HepG2 (cell line): ENCODE data around the gene SMAP2. TPM values are rescaled to one million over a fixed set of nuclear protein-coding genes. Genes with fewer than 3 reads are reported as not detected.

ENCODE experiments used
- ATAC-seq: fragments of 200-7000 bp; cut with Tn5 transposase; 3 replicates; pipeline ENCODE4 v1.9.1; 2020; ENCODE audit warnings: mild to moderate bottlenecking, moderate library complexity
- BruUV-seq: library from RNA; stranded (reverse); fragments of 400-500 nt; replicated peaks from 2 replicates; lab custom pipeline; 2021; lab: Mats Ljungman, UMichigan
- CTCF ChIA-PET: fragments of 300-600 bp; formaldehyde crosslinking; extraction: SDS; loops from one replicate; lab custom pipeline; 2021; ENCODE audit warnings: low total read pairs, inconsistent platforms, low intra/inter-chr PET ratio; lab: Yijun Ruan, JAX
- POLR2A ChIA-PET: fragments of 350-600 bp; sonication (Branson Sonifier 250); formaldehyde crosslinking; loops from one replicate; lab custom pipeline; 2020; ENCODE audit warnings: antibody characterized with exemption, inconsistent platforms; lab: Yijun Ruan, JAX
- DNase-seq: peaks from one replicate; pipeline ENCODE4 v3.0.0-alpha.2; 2015; ENCODE audit warnings: low spot score
- FAIRE-seq: peaks from 3 replicates; lab custom pipeline; 2011; peaks lifted over from hg19 to GRCh38; lab: Jason Lieb, UNC
- H2AFZ ChIP-seq: one replicate; pipeline ENCODE4 v1.6.1; 2011; ENCODE audit warnings: low read length, inconsistent platforms
- H3K27ac ChIP-seq: fragments of 300-600 bp; 3 replicates; pipeline ENCODE4 v1.8.0; 2011; ENCODE audit warnings: mixed run types, mild to moderate bottlenecking, mixed read lengths, low read length, inconsistent platforms; ENCODE audit not compliant: insufficient read depth; ENCODE audit errors: extremely low read length
- H3K27me3 ChIP-seq, 2 experiments: fragments of 200-600 bp in 1 of 2; 2 replicates in 1 of 2; 3 replicates in 1 of 2; pipeline versions ENCODE4 v1.6.0 to v1.8.0; 2011; ENCODE audit warnings: low read length in 2 of 2, mild to moderate bottlenecking in 2 of 2, moderate library complexity in 2 of 2, inconsistent platforms in 1 of 2; ENCODE audit not compliant: insufficient read depth in 2 of 2, control insufficient read depth in 1 of 2
- H3K36me3 ChIP-seq, 2 experiments: fragments of 200-600 bp in 1 of 2; replicated peaks in 1 of 2; 2 replicates in 1 of 2; 3 replicates in 1 of 2; pipeline versions ENCODE4 v1.5.1 to v1.8.0; 2011; ENCODE audit warnings: low read length in 2 of 2, inconsistent platforms in 1 of 2; ENCODE audit not compliant: insufficient read depth in 2 of 2, control insufficient read depth in 1 of 2
- H3K4me1 ChIP-seq: 2 replicates; pipeline ENCODE4 v1.5.1; 2012; ENCODE audit warnings: low read length, inconsistent platforms; ENCODE audit not compliant: insufficient read depth
- H3K4me2 ChIP-seq: 2 replicates; pipeline ENCODE4 v1.6.0; 2011; ENCODE audit warnings: low read depth, low read length, inconsistent platforms
- H3K4me3 ChIP-seq, 3 experiments: fragments of 200-600 bp in 1 of 3; sonication (generic), shearing (Covaris generic) in 1 of 3; replicated peaks in 1 of 3; 2 replicates each; pipeline ENCODE4 v1.5.1; 2011 to 2016; ENCODE audit warnings: low read length in 3 of 3, inconsistent platforms in 2 of 3, low read depth in 2 of 3, mild to moderate bottlenecking in 2 of 3, control low read depth in 1 of 3, mixed read lengths in 1 of 3; ENCODE audit not compliant: insufficient read depth in 1 of 3
- H3K79me2 ChIP-seq: one replicate; pipeline ENCODE4 v1.6.1; 2011; ENCODE audit warnings: low read length, inconsistent platforms; ENCODE audit not compliant: insufficient read depth
- H3K9ac ChIP-seq: 2 replicates; pipeline ENCODE4 v1.6.0; 2011; ENCODE audit warnings: mild to moderate bottlenecking, low read depth, low read length, inconsistent platforms; ENCODE audit not compliant: insufficient read depth
- H3K9me3 ChIP-seq: 2 replicates; pipeline ENCODE4 v1.5.1; 2012; ENCODE audit warnings: mild to moderate bottlenecking, low read length
- H4K20me1 ChIP-seq: 2 replicates; pipeline ENCODE4 v1.6.0; 2011; ENCODE audit warnings: inconsistent platforms, mild to moderate bottlenecking, low read length, moderate library complexity; ENCODE audit not compliant: insufficient read depth
- FOXA3 ChIP-seq: IDR thresholded peaks from 2 replicates; pipeline ENCODE4 v1.6.1; 2016; ENCODE audit warnings: missing genetic modification reagents, missing compliant biosample characterization
- HMG20A ChIP-seq: IDR thresholded peaks from 2 replicates; pipeline ENCODE4 v1.6.1; 2016; ENCODE audit warnings: borderline replicate concordance
- JUNB ChIP-seq: sonication (generic); formaldehyde crosslinking; IDR thresholded peaks from 2 replicates; pipeline ENCODE4 v1.8.0; 2022; ENCODE audit warnings: missing genetic modification reagents, mild to moderate bottlenecking, borderline replicate concordance
- NFE2L1 ChIP-seq: sonication (generic); formaldehyde crosslinking; IDR thresholded peaks from 2 replicates; pipeline ENCODE4 v1.4.0; 2020; ENCODE audit warnings: missing genetic modification reagents, mild to moderate bottlenecking, borderline replicate concordance
- STAT5B ChIP-seq: sonication (generic); formaldehyde crosslinking; IDR thresholded peaks from 2 replicates; pipeline ENCODE4 v1.4.0; 2020; ENCODE audit warnings: missing genetic modification reagents
- ZBTB42 ChIP-seq: sonication (generic); formaldehyde crosslinking; IDR thresholded peaks from 2 replicates; pipeline ENCODE4 v1.5.0; 2020; ENCODE audit warnings: mild to moderate bottlenecking, missing genetic modification reagents
- ZFP36L2 ChIP-seq: sonication (generic); formaldehyde crosslinking; IDR thresholded peaks from 2 replicates; pipeline ENCODE4 v1.4.0; 2020; ENCODE audit warnings: missing genetic modification reagents
- ZMAT3 ChIP-seq: sonication (generic); formaldehyde crosslinking; conservative IDR thresholded peaks from 2 replicates; pipeline ENCODE4 v1.7.0; 2021; ENCODE audit warnings: missing genetic modification reagents
- ZNF225 ChIP-seq: sonication (generic); formaldehyde crosslinking; IDR thresholded peaks from 2 replicates; pipeline ENCODE4 v1.4.0; 2020; ENCODE audit warnings: mild to moderate bottlenecking, missing genetic modification reagents
- ZNF30 ChIP-seq: sonication (generic); formaldehyde crosslinking; IDR thresholded peaks from 2 replicates; pipeline ENCODE4 v1.5.0; 2020; ENCODE audit warnings: mild to moderate bottlenecking, missing genetic modification reagents
- ZNF558 ChIP-seq: sonication (generic); formaldehyde crosslinking; IDR thresholded peaks from 2 replicates; pipeline ENCODE4 v1.9.0; 2022; ENCODE audit warnings: mild to moderate bottlenecking, missing genetic modification reagents, borderline replicate concordance
- ZNF564 ChIP-seq: sonication (generic); formaldehyde crosslinking; IDR thresholded peaks from 2 replicates; pipeline ENCODE4 v1.8.1; 2023; ENCODE audit warnings: mild to moderate bottlenecking, missing genetic modification reagents
- ZNF569 ChIP-seq: sonication (generic); formaldehyde crosslinking; IDR thresholded peaks from 2 replicates; pipeline ENCODE4 v1.5.0; 2020; ENCODE audit warnings: mild to moderate bottlenecking, missing genetic modification reagents, moderate library complexity, borderline replicate concordance
- ZSCAN30 ChIP-seq: sonication (generic); formaldehyde crosslinking; IDR thresholded peaks from 2 replicates; pipeline ENCODE4 v1.5.0; 2020; ENCODE audit warnings: mild to moderate bottlenecking, missing genetic modification reagents
- WGBS: methylation state at CpG from one replicate; pipeline ENCODE4 v1.1.6; 2017; ENCODE audit warnings: low lambda C conversion rate; 5-methylcytosine and 5-hydroxymethylcytosine counted together
- in situ Hi-C: cut with HindIII; loops from 2 replicates; pipeline ENCODE4 v1.10.0; 2017; ENCODE audit warnings: low pct_unique_long_range_greater_than_20kb; ENCODE audit not compliant: extremely low pct_ligation_motif_present
- intact Hi-C: fragments of 100-400 bp; cut with micrococcal nuclease; formaldehyde crosslinking; loops from one replicate; pipeline ENCODE4 v1.10.0; 2022; ENCODE audit not compliant: unreplicated experiment
- polyA plus RNA-seq, 8 experiments: library from polyadenylated mRNA; depleted of rRNA in 3 of 8; stranded (reverse) in 7 of 8; unstranded in 1 of 8; fragments of >200 nt; fragmentation: Illumina TruSeq in 4 of 8; extraction: Trizol in 4 of 8; gene quantifications; 2 replicates each; pipeline versions ENCODE4 v1.2.1 to v1.2.3, GENCODE V29; 2011 to 2016; ENCODE audit warnings: low read depth in 4 of 8, missing spikeins in 1 of 8, mixed read lengths in 1 of 8; ENCODE audit not compliant: insufficient read depth in 1 of 8
- total RNA-seq, 5 experiments: library from RNA; depleted of rRNA; stranded (reverse); fragments of >200 nt; fragmentation: Illumina TruSeq; extraction: Trizol; gene quantifications; 2 replicates each; pipeline ENCODE4 v1.2.3, GENCODE V29; 2016; ENCODE audit warnings: low read depth in 1 of 5
- TF ChIP-seq, protein P1 (sequence below): sonication (generic); formaldehyde crosslinking; IDR thresholded peaks from 2 replicates; pipeline ENCODE4 v1.5.0; 2020; ENCODE audit warnings: missing genetic modification reagents, mild to moderate bottlenecking, borderline replicate concordance
- TF ChIP-seq, protein P2 (sequence below): sonication (generic); formaldehyde crosslinking; IDR thresholded peaks from 2 replicates; pipeline ENCODE4 v1.4.0; 2020; ENCODE audit warnings: mild to moderate bottlenecking, missing genetic modification reagents

SMAP2 gene
- total and polyA plus RNA-seq, 2 of the 13 experiments (the other 11 are each of a cell fraction or from before 2014, with no cell fraction given): 19.0 to 22.3 TPM

DNA sequence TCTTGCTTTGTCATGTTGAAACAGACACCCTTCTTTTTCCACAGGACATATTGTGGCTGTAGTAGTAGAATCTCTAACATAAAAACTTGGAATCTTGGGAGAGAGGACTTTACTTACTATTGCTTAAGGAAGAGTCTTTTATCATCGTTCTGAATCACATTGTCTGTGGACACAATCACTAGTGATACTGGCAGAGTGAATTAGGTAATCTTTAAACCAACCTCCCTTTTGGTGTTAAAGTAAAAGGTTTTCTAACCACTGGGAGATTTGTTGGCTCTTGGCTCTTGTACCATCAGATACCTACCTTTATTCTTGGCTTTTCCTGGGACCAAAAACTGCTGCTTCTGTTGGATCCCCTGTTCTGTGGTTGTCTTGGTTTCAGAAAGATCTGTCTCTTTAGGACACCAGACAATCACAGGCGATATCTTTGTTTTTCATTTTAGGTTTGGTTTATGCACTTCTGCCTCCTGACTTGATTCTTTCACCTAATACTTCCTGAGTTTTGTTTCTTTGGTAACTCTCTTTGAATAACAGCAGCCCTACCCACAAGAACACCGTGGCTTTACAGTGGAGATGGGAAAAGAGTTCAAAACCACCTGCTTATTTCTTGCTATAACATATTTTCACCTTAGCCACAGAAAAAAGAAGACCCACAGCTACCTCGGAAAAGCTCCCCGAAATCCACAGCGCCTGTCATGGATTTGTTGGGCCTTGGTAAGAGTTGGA lies 40.2 kb downstream of the SMAP2 start:
- Histone ChIP-seq H3K4me2 (no peak overlapping the region), H3K4me1 (peaks cover 28% of the 10 kb centered on the region), H3K27me3 (no peaks in the 10 kb centered on the region), H3K9me3 (no peaks in the 10 kb centered on the region), H3K79me2 (no peaks in the 10 kb centered on the region), H3K9ac (no peak overlapping the region), H2AFZ (no peak overlapping the region), H3K36me3 (peaks cover 16 to 64% of the 10 kb centered on the region in 2 experiments), H4K20me1 (no peaks in the 10 kb centered on the region), H3K4me3 (no peak overlapping the region), H3K27ac (peak overlapping the region; percentile 54)
- intact Hi-C loops: no loop called here
- BruUV-seq: no TSS peak
- ATAC-seq: no peak
- no peak for FAIRE-seq
- WGBS: 88% methylated on average over 6 of the region's 6 CpGs
- CTCF ChIA-PET: no interaction called here
- TF ChIP-seq ZBTB42 (no peak), ZNF30 (CRISPR knock-in tag) (no peak), FOXA3 (CRISPR knock-in tag) (no peak), ZMAT3 (CRISPR knock-in tag) (no peak), ZFP36L2 (CRISPR knock-in tag) (no peak), ZNF558 (CRISPR knock-in tag) (no peak), JUNB (no peak), NFE2L1 (no peak), STAT5B (CRISPR knock-in tag) (no peak), ZNF225 (CRISPR knock-in tag) (no peak), HMG20A (no peak), ZNF564 (CRISPR knock-in tag) (no peak), ZSCAN30 (CRISPR knock-in tag) (no peak), ZNF569 (no peak)
- TF ChIP-seq, protein P1, sequence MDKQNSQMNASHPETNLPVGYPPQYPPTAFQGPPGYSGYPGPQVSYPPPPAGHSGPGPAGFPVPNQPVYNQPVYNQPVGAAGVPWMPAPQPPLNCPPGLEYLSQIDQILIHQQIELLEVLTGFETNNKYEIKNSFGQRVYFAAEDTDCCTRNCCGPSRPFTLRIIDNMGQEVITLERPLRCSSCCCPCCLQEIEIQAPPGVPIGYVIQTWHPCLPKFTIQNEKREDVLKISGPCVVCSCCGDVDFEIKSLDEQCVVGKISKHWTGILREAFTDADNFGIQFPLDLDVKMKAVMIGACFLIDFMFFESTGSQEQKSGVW: no peak
- TF ChIP-seq, protein P2, sequence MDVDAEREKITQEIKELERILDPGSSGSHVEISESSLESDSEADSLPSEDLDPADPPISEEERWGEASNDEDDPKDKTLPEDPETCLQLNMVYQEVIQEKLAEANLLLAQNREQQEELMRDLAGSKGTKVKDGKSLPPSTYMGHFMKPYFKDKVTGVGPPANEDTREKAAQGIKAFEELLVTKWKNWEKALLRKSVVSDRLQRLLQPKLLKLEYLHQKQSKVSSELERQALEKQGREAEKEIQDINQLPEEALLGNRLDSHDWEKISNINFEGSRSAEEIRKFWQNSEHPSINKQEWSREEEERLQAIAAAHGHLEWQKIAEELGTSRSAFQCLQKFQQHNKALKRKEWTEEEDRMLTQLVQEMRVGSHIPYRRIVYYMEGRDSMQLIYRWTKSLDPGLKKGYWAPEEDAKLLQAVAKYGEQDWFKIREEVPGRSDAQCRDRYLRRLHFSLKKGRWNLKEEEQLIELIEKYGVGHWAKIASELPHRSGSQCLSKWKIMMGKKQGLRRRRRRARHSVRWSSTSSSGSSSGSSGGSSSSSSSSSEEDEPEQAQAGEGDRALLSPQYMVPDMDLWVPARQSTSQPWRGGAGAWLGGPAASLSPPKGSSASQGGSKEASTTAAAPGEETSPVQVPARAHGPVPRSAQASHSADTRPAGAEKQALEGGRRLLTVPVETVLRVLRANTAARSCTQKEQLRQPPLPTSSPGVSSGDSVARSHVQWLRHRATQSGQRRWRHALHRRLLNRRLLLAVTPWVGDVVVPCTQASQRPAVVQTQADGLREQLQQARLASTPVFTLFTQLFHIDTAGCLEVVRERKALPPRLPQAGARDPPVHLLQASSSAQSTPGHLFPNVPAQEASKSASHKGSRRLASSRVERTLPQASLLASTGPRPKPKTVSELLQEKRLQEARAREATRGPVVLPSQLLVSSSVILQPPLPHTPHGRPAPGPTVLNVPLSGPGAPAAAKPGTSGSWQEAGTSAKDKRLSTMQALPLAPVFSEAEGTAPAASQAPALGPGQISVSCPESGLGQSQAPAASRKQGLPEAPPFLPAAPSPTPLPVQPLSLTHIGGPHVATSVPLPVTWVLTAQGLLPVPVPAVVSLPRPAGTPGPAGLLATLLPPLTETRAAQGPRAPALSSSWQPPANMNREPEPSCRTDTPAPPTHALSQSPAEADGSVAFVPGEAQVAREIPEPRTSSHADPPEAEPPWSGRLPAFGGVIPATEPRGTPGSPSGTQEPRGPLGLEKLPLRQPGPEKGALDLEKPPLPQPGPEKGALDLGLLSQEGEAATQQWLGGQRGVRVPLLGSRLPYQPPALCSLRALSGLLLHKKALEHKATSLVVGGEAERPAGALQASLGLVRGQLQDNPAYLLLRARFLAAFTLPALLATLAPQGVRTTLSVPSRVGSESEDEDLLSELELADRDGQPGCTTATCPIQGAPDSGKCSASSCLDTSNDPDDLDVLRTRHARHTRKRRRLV: no peak
- in situ Hi-C loops: no loop called here
- POLR2A ChIA-PET: no interaction called here
- no peak for DNase-seq
